ENCODE results near the gene SYTL2. TPM values are rescaled to one million over a fixed set of nuclear protein-coding genes. Genes with fewer than 3 reads are reported as not detected.
A peak's percentile ranks its signal among the peaks of the same experiment; 100 is the strongest.

The SYTL2 gene
- polyA plus RNA-seq, 1 of the 3 experiments (the other 2 are of a cell fraction) = 36.0 TPM

DNA sequence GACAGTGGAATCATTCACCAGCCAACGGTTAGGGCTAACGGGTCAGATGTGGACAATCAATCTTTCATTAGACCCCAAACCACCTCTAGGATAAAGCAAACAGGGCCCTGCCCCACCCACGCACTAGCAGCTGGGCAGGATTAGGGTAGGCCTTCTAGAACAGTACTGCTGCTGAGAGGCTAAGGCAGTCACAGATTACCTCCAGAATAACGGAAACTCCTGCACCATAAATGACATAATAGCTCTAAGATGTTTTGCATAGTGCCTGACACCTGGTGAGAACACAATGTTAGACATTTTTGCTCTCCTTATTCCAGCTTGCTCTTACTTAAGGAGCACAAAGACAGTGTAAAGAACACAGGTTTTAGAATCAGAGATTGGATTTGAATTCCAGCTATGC, 1.8 kb downstream of the SYTL2 start:
- no peak for DNase-seq
- peaks cover 6% of the 10 kb centered on the region for H3F3A ChIP-seq (replicated peaks; ENCODE audit: insufficient read depth)
- no peaks in the 10 kb centered on the region for H4K20me1 ChIP-seq (ENCODE audit: insufficient read depth)
- H3K4me1 ChIP-seq (ENCODE audit: control insufficient read depth in 1 of 2, insufficient read depth in 2 of 2, low read depth in 1 of 2, low read length in 1 of 2) = peaks cover 10 to 13% of the 10 kb centered on the region in 2 experiments; a peak in 3 of 4 replicates
- H3K9me2 ChIP-seq = no peaks in the 10 kb centered on the region
- CTCF ChIA-PET = interaction anchor here (0.5 to 1.9 kb wide), 7 partner anchors 8 to 1638 kb away, joined by 3 to 9 read pairs (median 4); partner anchors contain the start of gene CCDC83
- H3K9me3 ChIP-seq = no peaks in the 10 kb centered on the region
- no peaks in the 10 kb centered on the region for H3K27me3 ChIP-seq (ENCODE audit: insufficient read depth)
- no peak for TF ChIP-seq EP300 (IDR thresholded peaks at IDR 0.05; ENCODE audit: borderline replicate concordance in 1 of 2, low read depth in 1 of 2, low read length in 1 of 2)
- TF ChIP-seq, protein P1, sequence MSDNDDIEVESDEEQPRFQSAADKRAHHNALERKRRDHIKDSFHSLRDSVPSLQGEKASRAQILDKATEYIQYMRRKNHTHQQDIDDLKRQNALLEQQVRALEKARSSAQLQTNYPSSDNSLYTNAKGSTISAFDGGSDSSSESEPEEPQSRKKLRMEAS (IDR thresholded peaks at IDR 0.05; ENCODE audit: low read depth) = no peak
- no peak for TF ChIP-seq POLR2AphosphoS5 (IDR thresholded peaks at IDR 0.05; ENCODE audit: low read depth, low read length)
- no peak for TF ChIP-seq NFIC (IDR thresholded peaks at IDR 0.05; ENCODE audit: borderline replicate concordance)
- TF ChIP-seq, protein P2, sequence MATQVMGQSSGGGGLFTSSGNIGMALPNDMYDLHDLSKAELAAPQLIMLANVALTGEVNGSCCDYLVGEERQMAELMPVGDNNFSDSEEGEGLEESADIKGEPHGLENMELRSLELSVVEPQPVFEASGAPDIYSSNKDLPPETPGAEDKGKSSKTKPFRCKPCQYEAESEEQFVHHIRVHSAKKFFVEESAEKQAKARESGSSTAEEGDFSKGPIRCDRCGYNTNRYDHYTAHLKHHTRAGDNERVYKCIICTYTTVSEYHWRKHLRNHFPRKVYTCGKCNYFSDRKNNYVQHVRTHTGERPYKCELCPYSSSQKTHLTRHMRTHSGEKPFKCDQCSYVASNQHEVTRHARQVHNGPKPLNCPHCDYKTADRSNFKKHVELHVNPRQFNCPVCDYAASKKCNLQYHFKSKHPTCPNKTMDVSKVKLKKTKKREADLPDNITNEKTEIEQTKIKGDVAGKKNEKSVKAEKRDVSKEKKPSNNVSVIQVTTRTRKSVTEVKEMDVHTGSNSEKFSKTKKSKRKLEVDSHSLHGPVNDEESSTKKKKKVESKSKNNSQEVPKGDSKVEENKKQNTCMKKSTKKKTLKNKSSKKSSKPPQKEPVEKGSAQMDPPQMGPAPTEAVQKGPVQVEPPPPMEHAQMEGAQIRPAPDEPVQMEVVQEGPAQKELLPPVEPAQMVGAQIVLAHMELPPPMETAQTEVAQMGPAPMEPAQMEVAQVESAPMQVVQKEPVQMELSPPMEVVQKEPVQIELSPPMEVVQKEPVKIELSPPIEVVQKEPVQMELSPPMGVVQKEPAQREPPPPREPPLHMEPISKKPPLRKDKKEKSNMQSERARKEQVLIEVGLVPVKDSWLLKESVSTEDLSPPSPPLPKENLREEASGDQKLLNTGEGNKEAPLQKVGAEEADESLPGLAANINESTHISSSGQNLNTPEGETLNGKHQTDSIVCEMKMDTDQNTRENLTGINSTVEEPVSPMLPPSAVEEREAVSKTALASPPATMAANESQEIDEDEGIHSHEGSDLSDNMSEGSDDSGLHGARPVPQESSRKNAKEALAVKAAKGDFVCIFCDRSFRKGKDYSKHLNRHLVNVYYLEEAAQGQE (IDR thresholded peaks at IDR 0.05; ENCODE audit: low read depth, low read length) = no peak
- TF ChIP-seq GABPA (IDR thresholded peaks at IDR 0.05; ENCODE audit: low read depth) = no peak
- TF ChIP-seq TAF1 (IDR thresholded peaks at IDR 0.05; ENCODE audit: borderline replicate concordance, low read depth, low read length) = no peak
- no peak for TF ChIP-seq FOSL2 (IDR thresholded peaks at IDR 0.05; ENCODE audit: borderline replicate concordance, low read depth)
- TF ChIP-seq RAD21 (IDR thresholded peaks at IDR 0.05; ENCODE audit: low read length) = no peak
- TF ChIP-seq GATA2 (CRISPR knock-in tag; IDR thresholded peaks at IDR 0.05) = no peak
- no peak for TF ChIP-seq CHD2 (IDR thresholded peaks at IDR 0.05; ENCODE audit: low read length, partially characterized antibody)
- TF ChIP-seq, protein P3, sequence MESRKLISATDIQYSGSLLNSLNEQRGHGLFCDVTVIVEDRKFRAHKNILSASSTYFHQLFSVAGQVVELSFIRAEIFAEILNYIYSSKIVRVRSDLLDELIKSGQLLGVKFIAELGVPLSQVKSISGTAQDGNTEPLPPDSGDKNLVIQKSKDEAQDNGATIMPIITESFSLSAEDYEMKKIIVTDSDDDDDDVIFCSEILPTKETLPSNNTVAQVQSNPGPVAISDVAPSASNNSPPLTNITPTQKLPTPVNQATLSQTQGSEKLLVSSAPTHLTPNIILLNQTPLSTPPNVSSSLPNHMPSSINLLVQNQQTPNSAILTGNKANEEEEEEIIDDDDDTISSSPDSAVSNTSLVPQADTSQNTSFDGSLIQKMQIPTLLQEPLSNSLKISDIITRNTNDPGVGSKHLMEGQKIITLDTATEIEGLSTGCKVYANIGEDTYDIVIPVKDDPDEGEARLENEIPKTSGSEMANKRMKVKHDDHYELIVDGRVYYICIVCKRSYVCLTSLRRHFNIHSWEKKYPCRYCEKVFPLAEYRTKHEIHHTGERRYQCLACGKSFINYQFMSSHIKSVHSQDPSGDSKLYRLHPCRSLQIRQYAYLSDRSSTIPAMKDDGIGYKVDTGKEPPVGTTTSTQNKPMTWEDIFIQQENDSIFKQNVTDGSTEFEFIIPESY (IDR thresholded peaks at IDR 0.05; ENCODE audit: borderline replicate concordance, low read depth) = no peak
- TF ChIP-seq, protein P4, sequence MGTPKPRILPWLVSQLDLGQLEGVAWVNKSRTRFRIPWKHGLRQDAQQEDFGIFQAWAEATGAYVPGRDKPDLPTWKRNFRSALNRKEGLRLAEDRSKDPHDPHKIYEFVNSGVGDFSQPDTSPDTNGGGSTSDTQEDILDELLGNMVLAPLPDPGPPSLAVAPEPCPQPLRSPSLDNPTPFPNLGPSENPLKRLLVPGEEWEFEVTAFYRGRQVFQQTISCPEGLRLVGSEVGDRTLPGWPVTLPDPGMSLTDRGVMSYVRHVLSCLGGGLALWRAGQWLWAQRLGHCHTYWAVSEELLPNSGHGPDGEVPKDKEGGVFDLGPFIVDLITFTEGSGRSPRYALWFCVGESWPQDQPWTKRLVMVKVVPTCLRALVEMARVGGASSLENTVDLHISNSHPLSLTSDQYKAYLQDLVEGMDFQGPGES (IDR thresholded peaks at IDR 0.05; ENCODE audit: low read depth, low read length) = no peak
- TF ChIP-seq FOXM1 (IDR thresholded peaks at IDR 0.05; ENCODE audit: low read depth) = no peak
- TF ChIP-seq RCOR1 (IDR thresholded peaks at IDR 0.05; ENCODE audit: low read length) = no peak
- H2AFZ ChIP-seq (ENCODE audit: low read depth) = no peak overlapping the region
- H3K79me2 ChIP-seq (ENCODE audit: insufficient read depth) = no peaks in the 10 kb centered on the region
- no peaks in the 10 kb centered on the region for H3K36me3 ChIP-seq (replicated peaks in 1 of 2; ENCODE audit: control insufficient read depth in 1 of 2, insufficient read depth in 2 of 2, low read length in 1 of 2)
- no peak overlapping the region for H3K9ac ChIP-seq
- WGBS (ENCODE audit: low lambda C conversion rate) = 94% methylated on average over 3 of the region's 4 CpGs
- no peak overlapping the region for H3K4me2 ChIP-seq
- POLR2A ChIA-PET = no interaction called here
- no peak overlapping the region for H3K27ac ChIP-seq (ENCODE audit: low read depth in 2 of 2, low read length in 1 of 2)
- peak overlapping the region; percentile 65 to 67; a peak in 1 of 4 replicates for H3K4me3 ChIP-seq (ENCODE audit: low read depth in 2 of 2, low read length in 1 of 2)

All from SK-N-SH (cell line).